MG63 (cell line): ENCODE measurements around the gene RNF121. TPM values are rescaled to one million over a fixed set of nuclear protein-coding genes. Genes with fewer than 3 reads are reported as not detected.

Experiments used
- DNase-seq: peaks from one replicate; pipeline ENCODE4 v3.0.0-alpha.2; 2020
- H3K27me3 ChIP-seq: fragments of 250-450 bp; sonication (Bioruptor Pico); 2 replicates; pipeline ENCODE4 v1.5.1; 2020; ENCODE audit warnings: mild to moderate bottlenecking, moderate library complexity
- H3K36me3 ChIP-seq: fragments of 250-450 bp; sonication (Bioruptor Pico); 2 replicates; pipeline ENCODE4 v1.5.1; 2020; ENCODE audit warnings: mild to moderate bottlenecking, moderate library complexity
- H3K4me3 ChIP-seq: fragments of 250-450 bp; sonication (Bioruptor Pico); 2 replicates; pipeline ENCODE4 v1.5.1; 2020; ENCODE audit warnings: mild to moderate bottlenecking, moderate library complexity
- H3K9me3 ChIP-seq: fragments of 250-450 bp; sonication (Bioruptor Pico); 2 replicates; pipeline ENCODE4 v1.5.1; 2020; ENCODE audit warnings: mild to moderate bottlenecking, moderate library complexity
- total RNA-seq: library from RNA; depleted of rRNA; stranded (reverse); fragments of >200 nt; shearing (Covaris generic); gene quantifications from 2 replicates; pipeline ENCODE4 v1.2.3, GENCODE V29; 2014; ENCODE audit warnings: low replicate concordance

RNF121 gene
- total RNA-seq, 1 experiment from 2014 or later: 36.2 TPM

DNA sequence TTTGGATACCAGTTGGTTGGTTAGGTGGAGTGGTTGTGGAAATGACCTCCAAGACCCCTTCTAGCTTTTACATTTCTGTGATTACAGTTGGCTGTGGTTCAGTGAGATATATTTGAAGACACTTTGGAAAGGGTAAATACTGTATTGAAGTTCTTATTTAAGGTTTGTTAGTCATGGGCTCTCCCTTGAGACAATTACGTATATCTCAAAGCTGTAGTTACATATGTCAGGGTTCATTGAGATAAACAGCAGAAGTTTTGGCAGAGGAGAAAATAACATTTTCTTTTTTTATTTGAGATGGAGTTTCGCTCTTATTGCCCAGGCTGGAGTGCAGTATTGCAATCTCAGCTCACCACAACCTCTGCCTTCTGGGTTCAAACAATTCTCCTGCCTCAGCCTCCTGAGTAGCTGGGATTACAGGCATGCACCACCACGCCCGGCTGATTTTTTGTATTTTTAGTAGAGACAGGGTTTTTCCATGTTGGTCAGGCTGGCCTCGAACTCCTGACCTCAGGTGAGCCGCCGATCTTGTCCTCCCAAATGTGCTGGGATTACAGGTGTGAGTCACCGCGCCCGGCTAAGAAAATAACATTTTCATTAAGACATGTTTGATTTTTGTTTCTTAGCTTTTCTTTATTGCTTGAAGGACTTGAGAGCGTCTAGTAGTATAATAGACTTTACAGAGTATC lies 1.9 kb downstream of the RNF121 start:
- Histone ChIP-seq H3K27me3 (no peaks in the 10 kb centered on the region), H3K36me3 (no peaks in the 10 kb centered on the region), H3K4me3 (no peak overlapping the region), H3K9me3 (no peaks in the 10 kb centered on the region)
- DNase-seq: no peak

DNA sequence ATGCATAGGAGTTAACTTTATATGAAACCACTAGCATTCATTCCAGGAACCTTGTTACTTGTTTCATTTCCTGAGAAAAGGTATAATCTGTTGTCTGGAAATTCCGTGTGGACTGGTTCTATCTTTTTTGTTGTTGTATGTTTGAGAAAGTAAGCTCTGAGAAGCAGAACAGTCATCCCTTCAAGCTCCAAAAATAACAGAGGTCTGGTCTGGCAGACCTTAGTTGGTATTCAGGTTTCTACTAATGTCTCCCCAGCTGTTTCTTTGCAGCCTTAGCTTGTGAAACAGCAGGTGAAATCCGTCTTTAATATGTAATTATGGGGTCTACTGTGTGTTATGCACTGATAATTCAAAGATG lies 2.4 kb downstream of the RNF121 start:
- Histone ChIP-seq H3K9me3 (no peaks in the 10 kb centered on the region), H3K4me3 (no peak overlapping the region), H3K27me3 (no peaks in the 10 kb centered on the region), H3K36me3 (no peaks in the 10 kb centered on the region)
- no peak for DNase-seq

DNA sequence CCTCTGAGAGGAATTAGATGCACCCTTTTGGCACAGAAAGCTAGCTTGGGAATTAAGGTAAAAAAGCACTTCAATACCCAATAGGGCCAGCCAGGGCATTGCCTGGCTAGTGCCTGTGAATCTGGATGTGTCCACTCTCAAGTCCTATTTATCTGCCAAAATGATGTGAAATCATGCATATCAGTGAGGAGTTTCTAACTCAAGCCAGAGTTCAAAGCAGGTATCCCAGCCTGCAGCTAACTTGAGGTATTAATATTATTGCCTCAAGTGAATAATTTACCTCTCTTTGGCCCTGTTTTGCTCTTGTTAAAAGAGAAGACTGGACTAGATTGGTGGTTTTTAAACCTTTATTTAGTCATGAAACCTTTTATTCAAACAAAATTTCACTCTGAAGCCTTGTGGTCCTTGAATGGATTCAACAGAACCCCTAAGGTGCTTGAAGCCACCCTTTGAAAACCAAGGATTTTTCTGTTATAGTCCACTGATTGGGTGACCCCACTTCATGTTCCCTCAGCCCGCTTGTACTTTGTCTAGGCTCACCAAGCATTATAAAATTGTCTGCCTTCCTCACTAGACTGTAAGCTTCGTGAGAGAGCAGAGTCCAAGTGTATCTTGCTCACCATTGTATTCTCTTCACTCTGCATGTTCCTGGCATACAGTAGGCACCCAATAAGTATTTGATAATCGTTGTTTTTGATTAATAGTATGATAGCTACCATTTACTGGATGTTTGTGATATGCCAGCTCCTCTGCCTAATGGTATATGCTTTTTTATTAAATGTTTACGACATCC lies 4.5 kb downstream of the RNF121 start:
- H3K9me3 ChIP-seq: no peaks in the 10 kb centered on the region
- H3K27me3 ChIP-seq: no peaks in the 10 kb centered on the region
- DNase-seq: no peak
- no peak overlapping the region for H3K4me3 ChIP-seq
- no peaks in the 10 kb centered on the region for H3K36me3 ChIP-seq

DNA sequence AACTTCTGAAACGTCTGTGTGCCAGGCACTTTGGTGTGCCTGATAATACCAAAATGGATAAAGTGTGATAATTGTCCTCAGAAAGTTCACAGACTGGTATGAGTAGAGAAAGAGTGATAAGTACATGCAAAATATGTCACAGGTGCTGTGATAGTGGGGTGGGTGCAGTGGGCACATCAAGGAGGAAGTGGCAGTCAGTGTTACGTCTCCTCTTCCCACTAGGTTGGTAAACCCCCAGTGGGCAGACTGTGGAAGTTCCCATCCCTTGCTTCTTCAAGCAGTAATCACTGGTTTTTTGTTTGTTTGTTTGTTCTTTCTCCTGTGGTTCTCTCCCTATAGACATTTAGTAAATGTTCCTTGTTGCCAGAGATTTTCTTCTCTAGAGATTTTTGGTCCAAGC lies 5.4 kb downstream of the RNF121 start:
- Histone ChIP-seq H3K4me3 (no peak overlapping the region), H3K9me3 (no peaks in the 10 kb centered on the region), H3K27me3 (no peaks in the 10 kb centered on the region), H3K36me3 (no peaks in the 10 kb centered on the region)
- DNase-seq: no peak

DNA sequence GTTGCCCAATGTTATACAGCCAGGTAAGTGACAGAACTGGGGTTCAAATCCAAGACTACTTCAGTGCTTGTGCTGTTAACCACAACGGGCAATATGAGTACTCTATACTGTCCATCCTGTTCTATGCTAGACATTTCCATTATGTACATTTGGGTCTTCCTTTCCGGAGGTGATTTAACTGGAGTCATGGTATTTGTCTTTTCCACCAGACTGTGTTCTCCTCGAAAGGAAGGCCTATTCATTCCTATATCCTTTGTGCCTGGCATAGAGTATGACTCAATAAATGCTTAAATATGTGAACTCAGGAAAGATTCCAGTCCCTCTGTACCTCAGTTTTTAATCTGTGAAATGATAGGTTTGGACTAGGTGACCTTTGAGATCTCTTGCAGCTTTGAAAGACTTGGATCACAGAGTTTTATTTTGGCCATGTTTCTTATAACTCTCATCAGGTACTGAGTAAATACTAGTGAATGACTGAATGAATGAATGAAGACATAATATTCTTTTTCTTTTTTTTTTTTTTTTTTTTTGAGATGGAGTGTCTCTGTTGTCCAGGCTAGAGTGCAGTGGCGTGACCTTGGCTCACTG lies 6.6 kb downstream of the RNF121 start:
- DNase-seq: no peak
- H3K4me3 ChIP-seq: no peak overlapping the region

DNA sequence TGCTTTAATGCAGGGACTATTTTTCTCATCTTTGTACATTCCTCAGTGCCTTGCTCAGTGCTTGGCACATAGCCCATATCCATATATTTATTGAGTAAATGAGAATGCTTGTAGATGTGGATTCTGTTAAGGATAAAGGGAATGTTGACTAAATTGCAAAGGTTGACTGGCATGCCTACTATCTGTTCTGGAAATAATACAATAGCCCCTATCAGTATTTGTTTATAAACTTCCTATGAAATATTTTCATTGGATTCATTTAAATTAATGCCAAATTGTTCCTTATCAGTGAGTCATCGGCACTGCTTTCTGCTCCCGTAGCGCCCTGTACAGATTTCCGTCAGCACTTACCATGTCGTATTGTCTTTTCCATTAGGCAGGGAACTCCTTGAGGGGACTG lies 8.0 kb downstream of the RNF121 start:
- Histone ChIP-seq H3K4me3 (no peak overlapping the region), H3K27me3 (no peaks in the 10 kb centered on the region), H3K9me3 (no peaks in the 10 kb centered on the region), H3K36me3 (no peaks in the 10 kb centered on the region; the same call in 1 of the 2 replicates)
- no peak for DNase-seq

More for the DNA sequence above, 6.6 kb downstream of the RNF121 start:
- no peaks in the 10 kb centered on the region for H3K9me3 ChIP-seq
- no peaks in the 10 kb centered on the region for H3K27me3 ChIP-seq
- no peaks in the 10 kb centered on the region; the same call in 1 of the 2 replicates for H3K36me3 ChIP-seq

DNA sequence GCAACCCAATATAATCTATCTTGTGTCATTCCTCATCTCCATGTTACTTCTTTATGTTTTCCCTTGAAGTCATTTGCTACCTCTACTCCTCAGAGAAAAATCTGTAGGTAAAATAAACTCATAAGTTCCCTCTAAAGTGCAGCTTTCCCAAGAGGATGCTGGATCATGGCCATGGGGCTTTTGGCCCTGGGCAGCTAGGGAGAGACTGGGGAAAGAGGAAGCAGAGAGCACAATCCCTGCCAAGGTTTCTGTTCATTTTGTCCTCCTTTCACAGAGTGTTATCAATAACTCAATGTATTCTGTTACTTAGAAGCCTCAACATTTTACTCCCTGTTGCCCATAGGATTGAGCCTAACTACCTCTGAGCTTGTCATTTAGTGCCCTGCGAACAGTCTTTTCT lies 9.0 kb downstream of the RNF121 start:
- DNase-seq: no peak
- H3K36me3 ChIP-seq: no peaks in the 10 kb centered on the region; the same call in 1 of the 2 replicates
- no peaks in the 10 kb centered on the region for H3K9me3 ChIP-seq
- no peaks in the 10 kb centered on the region for H3K27me3 ChIP-seq
- no peak overlapping the region for H3K4me3 ChIP-seq

DNA sequence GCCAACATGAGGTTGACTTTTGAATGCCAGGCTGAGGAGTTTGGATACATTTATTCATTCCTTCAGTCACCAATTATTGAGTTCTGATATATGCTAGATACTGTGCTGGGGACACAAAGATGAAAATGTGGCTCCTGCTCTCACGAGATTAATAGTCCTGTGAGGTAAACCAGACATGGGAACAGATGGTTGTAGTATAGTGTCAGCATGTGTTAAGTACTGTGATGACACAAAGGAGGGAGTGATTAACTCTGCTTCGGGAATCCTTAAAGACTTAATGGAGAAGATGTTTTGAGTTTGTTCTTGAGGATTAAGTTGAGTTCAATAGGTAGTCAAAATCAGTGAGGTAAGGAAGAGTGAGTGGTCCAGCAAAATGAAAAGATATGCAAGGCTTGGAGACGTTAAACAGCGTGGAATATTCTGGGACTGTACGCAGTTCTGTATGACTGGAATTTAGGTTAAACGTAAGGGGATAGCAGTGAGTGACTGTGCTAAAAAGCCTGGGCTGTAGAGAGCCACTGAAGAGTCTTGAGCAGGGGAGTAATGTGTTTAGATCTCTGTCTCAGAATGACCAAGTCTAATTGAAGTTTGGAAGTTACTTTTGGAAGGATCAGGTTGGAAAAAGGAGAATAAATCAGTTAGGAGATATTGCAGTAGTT lies 11.8 kb downstream of the RNF121 start:
- Histone ChIP-seq H3K27me3 (no peaks in the 10 kb centered on the region), H3K36me3 (no peaks in the 10 kb centered on the region; the same call in 1 of the 2 replicates), H3K9me3 (no peaks in the 10 kb centered on the region), H3K4me3 (no peak overlapping the region)
- no peak for DNase-seq

DNA sequence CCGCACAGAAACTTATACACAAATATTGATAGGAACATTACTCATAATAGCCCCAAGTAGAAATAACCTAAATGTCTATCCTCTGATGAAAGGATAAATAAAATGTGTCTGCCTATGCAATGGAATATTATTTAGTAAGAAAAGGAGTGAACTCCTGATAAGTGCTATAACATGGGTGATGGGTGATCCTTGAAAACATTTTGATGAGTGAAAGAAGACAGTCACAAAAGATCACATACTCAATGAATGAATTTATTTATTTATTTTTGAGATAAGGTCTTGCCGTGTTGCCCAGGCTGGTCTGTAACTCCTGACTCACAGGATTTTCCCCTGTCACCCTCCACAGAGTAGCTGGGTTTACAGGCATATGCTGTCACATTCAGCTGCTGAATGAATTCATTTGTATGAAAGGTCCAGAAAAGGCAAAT lies 17.3 kb downstream of the RNF121 start:
- no peaks in the 10 kb centered on the region for H3K27me3 ChIP-seq
- H3K9me3 ChIP-seq: no peaks in the 10 kb centered on the region
- peaks cover 3% of the 10 kb centered on the region for H3K36me3 ChIP-seq
- DNase-seq: peak; percentile 58
- H3K4me3 ChIP-seq: no peak overlapping the region

DNA sequence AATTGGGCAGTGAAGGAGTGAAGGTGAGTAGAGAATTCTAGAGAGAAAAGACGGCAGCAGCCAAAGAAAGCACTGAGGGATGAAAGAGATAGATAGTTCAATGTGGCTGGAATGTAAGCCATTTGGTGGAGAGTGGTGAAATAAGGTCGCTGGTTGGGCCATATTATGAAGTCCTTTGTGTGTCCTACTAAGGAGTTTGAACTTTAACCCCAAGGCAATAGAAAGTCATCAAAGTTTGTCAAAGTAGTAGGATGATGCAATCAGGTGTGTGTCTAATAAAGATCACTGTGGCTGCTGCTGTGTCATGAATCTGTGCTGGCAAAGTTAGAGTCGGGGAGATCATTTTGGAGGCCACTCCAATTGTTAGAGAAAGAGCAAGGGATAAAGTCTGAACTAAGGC lies 18.7 kb downstream of the RNF121 start:
- H3K9me3 ChIP-seq: no peaks in the 10 kb centered on the region
- H3K4me3 ChIP-seq: no peak overlapping the region
- DNase-seq: no peak
- peaks cover 3% of the 10 kb centered on the region for H3K36me3 ChIP-seq
- H3K27me3 ChIP-seq: no peaks in the 10 kb centered on the region

DNA sequence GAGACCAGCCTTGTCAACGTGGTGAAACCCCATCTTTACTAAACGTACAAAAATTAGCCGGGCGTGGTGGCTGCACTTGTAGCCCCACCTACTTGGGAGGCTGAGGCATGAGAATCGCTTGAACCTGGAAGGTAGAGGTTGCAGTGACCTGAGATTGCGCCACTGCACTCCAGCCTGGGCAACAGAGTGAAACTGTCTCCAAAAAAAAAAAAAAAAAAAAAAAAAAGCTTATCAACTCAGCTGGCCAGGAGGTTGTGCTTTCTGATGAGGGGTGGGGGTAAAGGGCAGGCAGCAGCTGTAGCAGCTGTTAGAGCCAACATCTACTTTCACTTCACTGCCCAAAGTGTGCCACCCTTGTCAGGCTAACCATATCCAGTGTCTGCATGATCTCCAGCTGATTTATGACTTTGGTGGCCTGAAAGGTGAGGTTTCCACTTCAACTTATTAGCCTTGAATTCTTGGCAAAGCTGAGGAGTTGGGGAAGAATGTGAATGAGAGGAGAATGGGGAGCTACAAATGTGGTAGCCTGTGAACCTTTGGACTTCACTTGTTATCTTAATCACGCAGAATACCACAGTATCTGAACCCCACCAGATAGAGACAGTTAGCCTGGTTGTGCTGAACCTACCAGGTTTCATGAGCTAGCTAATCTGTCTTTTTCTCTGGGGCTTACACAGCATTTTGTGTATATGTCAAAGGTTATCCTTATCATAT lies 19.6 kb downstream of the RNF121 start:
- H3K36me3 ChIP-seq: peaks cover 3% of the 10 kb centered on the region
- no peak for DNase-seq
- no peaks in the 10 kb centered on the region for H3K27me3 ChIP-seq
- no peak overlapping the region for H3K4me3 ChIP-seq
- no peaks in the 10 kb centered on the region for H3K9me3 ChIP-seq

DNA sequence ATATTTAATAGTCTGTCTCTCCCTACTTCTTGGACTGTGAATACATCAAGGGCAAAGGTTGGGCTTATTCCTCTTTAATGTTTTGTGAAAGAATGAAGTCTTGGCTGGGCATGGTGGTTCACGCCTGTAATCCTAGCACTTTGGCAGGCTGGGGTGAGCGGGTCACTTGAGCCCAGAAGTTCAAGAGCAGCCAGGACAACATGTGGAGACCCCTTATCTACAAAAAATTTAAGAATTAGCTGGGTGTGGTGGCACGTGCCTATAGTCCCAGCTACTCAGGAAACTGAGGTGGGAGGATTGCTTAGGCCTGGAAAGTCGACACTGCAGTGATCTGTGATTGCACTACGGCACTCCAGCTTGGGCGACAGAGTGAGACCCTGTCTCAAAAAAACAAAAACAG lies 20.2 kb downstream of the RNF121 start:
- H3K36me3 ChIP-seq: peaks cover 3% of the 10 kb centered on the region
- DNase-seq: no peak
- no peaks in the 10 kb centered on the region for H3K27me3 ChIP-seq

DNA sequence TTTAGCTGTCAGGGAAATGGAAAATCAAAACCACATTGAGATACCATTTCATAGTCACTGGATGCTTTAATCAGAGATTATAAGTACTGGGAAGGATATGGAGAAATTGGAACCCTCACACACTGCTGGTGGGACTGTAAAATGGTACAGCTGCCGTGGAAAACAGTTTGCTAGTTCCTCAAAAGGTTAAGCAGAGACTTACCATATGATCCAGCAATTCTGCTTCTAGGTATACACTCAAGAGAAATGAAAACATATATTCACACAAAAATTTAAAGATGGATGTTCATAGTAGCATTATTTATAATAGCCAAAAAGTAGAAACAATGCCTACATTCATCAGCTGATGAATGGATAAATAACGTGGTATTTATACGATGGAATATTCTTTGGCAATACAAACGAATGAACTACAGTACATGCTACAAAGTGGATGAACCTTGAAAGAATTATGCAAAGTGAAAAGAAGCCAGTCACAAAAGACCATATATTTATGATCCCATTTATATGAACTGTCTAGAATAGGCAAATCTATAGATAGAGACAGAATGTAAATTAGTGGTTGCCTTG lies 23.0 kb downstream of the RNF121 start:
- DNase-seq: no peak
- Histone ChIP-seq H3K27me3 (no peaks in the 10 kb centered on the region), H3K9me3 (no peaks in the 10 kb centered on the region), H3K36me3 (peaks cover 3% of the 10 kb centered on the region), H3K4me3 (no peak overlapping the region)

More for the DNA sequence above, 20.2 kb downstream of the RNF121 start:
- Histone ChIP-seq H3K9me3 (no peaks in the 10 kb centered on the region), H3K4me3 (no peak overlapping the region)

DNA sequence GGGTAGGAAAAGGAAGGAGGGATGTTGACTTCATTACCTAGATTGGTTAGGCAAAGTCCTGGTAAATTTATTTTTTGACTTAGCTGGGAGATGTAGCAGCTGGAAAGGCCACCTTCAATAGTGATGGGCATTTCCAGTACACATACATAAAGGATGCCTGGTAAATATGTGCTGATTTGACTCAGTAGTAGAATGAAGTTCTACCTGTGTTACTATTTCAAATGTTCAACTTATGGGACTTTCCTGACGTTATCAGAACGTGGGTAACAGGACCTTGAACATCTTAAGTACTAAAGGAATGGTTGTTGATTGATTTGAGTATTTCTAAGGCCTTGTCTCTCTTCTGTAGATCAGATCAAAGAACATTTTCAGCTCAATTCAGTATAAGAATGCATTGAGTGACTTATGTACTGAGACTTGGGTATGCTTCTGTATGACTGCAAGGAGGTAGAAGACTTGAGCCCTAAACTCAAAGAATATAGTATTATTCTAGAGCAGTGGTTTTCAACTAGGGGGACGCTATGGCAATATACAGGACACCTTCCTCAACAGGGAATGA lies 27.1 kb downstream of the RNF121 start:
- H3K9me3 ChIP-seq: peaks cover 2% of the 10 kb centered on the region
- H3K36me3 ChIP-seq: peaks cover 16% of the 10 kb centered on the region
- no peak overlapping the region for H3K4me3 ChIP-seq
- DNase-seq: no peak
- H3K27me3 ChIP-seq: no peaks in the 10 kb centered on the region

DNA sequence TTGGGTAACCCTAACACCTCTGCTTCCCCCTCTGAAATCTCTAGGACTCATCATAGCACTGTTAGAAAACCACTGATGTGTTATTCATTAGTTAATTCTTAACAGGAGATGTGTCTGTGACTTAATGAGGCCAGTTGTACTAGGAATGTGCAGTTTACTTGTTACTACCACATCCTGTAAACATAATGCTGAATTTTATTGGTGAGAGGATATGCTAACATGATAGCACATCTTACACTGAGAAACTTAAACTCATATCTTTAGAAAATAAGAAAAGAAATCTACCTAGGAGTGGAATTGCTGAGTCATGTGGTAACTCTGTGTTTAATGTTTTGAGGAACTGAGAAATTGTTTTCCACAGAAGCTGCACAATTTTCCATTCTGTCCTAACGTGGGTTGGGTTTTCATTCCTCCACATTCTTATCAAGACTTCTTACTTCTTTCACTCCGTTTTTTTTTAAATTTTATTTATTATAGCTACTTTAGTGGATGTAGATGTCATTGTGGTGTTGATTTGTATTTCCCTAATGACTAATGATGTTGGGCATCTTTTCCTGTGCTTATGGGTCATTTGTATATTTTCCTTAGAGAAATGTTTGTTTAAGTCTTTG lies 33.7 kb downstream of the RNF121 start:
- DNase-seq: no peak
- Histone ChIP-seq H3K27me3 (no peaks in the 10 kb centered on the region), H3K36me3 (peaks cover 36% of the 10 kb centered on the region), H3K4me3 (no peak overlapping the region), H3K9me3 (peaks cover 9% of the 10 kb centered on the region)

DNA sequence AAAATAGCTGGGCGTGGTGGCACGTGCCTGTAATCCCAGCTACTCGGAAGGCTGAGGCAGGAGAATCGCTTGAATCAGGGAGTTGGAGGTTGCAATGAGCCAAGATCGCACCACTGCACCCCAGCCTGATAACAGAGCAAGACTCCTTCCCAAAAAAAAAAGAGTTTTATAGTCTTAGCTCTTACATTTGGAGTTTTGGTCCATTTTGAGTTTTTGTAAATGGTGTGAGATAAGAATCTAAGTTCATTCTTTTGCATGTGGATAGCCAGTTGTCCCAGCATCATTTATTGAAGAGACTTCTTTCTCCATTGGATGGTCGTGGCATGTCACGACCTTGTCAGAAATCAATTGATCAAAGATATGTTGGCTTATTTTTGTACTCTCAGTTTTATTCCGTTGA lies 34.6 kb downstream of the RNF121 start:
- no peak for DNase-seq

More for the DNA sequence above, 34.6 kb downstream of the RNF121 start:
- Histone ChIP-seq H3K36me3 (peaks cover 42% of the 10 kb centered on the region), H3K27me3 (no peaks in the 10 kb centered on the region), H3K9me3 (peaks cover 9% of the 10 kb centered on the region), H3K4me3 (no peak overlapping the region)
